Ishikawa (cell line): Measurements from ENCODE around the gene EIF3J.

Experiments
- CEBPB ChIP-seq: IDR thresholded peaks from 2 replicates; pipeline ENCODE4 v1.6.1; 2012
- CREB1 ChIP-seq: IDR thresholded peaks from 2 replicates; pipeline ENCODE4 v1.6.1; 2012; ENCODE audit warnings: low read depth
- EGR1 ChIP-seq: IDR thresholded peaks from 2 replicates; pipeline ENCODE4 v1.6.1; 2012
- EP300 ChIP-seq: IDR thresholded peaks from 2 replicates; pipeline ENCODE4 v1.6.1; 2012; ENCODE audit warnings: borderline replicate concordance
- FOXM1 ChIP-seq: IDR thresholded peaks from 2 replicates; pipeline ENCODE4 v1.6.1; 2012; ENCODE audit warnings: low read depth, borderline replicate concordance
- MAX ChIP-seq: IDR thresholded peaks from 2 replicates; pipeline ENCODE4 v1.6.1; 2012
- RAD21 ChIP-seq: IDR thresholded peaks from 2 replicates; pipeline ENCODE4 v1.6.1; 2012; ENCODE audit warnings: low read depth
- TAF1 ChIP-seq: IDR thresholded peaks from 2 replicates; pipeline ENCODE4 v1.6.1; 2012; ENCODE audit warnings: low read depth, mild to moderate bottlenecking
- TCF12 ChIP-seq: IDR thresholded peaks from 2 replicates; pipeline ENCODE4 v1.6.1; 2012; ENCODE audit warnings: low read depth
- TEAD4 ChIP-seq: IDR thresholded peaks from 2 replicates; pipeline ENCODE4 v1.6.1; 2012
- YY1 ChIP-seq: IDR thresholded peaks from 2 replicates; pipeline ENCODE4 v1.6.1; 2012; ENCODE audit warnings: low read depth
- ZBTB7A ChIP-seq: IDR thresholded peaks from 2 replicates; pipeline ENCODE4 v1.6.1; 2012; ENCODE audit warnings: low read depth
- TF ChIP-seq, protein P1 (sequence below): IDR thresholded peaks from 2 replicates; pipeline ENCODE4 v1.6.1; 2012; ENCODE audit warnings: low read depth, mild to moderate bottlenecking
- TF ChIP-seq, protein P2 (sequence below): IDR thresholded peaks from 2 replicates; pipeline ENCODE4 v1.6.1; 2012

The EIF3J gene

DNA sequence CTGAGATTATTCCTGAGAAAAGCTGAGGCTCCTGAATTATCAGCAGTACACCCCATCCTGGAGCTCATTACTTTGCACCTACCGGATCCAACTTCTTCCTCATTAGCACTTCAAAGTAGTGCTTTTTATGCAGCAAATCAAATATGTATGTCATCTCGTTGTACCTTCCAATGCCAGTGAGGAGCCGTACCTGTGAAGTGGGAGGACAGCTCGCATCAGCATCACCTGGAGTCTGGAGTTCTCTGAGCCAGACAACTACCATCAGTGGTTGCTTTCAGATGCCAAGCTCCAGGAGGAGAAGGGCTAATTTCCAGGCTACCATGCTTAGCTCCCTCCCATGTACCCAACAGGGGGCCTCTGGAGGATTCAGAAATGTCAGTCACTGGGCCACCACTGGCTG, 32.4 kb downstream of the EIF3J start:
- TF ChIP-seq ZBTB7A (no peak), CEBPB (no peak), MAX (no peak)
- TF ChIP-seq, protein P1, sequence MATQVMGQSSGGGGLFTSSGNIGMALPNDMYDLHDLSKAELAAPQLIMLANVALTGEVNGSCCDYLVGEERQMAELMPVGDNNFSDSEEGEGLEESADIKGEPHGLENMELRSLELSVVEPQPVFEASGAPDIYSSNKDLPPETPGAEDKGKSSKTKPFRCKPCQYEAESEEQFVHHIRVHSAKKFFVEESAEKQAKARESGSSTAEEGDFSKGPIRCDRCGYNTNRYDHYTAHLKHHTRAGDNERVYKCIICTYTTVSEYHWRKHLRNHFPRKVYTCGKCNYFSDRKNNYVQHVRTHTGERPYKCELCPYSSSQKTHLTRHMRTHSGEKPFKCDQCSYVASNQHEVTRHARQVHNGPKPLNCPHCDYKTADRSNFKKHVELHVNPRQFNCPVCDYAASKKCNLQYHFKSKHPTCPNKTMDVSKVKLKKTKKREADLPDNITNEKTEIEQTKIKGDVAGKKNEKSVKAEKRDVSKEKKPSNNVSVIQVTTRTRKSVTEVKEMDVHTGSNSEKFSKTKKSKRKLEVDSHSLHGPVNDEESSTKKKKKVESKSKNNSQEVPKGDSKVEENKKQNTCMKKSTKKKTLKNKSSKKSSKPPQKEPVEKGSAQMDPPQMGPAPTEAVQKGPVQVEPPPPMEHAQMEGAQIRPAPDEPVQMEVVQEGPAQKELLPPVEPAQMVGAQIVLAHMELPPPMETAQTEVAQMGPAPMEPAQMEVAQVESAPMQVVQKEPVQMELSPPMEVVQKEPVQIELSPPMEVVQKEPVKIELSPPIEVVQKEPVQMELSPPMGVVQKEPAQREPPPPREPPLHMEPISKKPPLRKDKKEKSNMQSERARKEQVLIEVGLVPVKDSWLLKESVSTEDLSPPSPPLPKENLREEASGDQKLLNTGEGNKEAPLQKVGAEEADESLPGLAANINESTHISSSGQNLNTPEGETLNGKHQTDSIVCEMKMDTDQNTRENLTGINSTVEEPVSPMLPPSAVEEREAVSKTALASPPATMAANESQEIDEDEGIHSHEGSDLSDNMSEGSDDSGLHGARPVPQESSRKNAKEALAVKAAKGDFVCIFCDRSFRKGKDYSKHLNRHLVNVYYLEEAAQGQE, result no peak
- TF ChIP-seq, protein P2, sequence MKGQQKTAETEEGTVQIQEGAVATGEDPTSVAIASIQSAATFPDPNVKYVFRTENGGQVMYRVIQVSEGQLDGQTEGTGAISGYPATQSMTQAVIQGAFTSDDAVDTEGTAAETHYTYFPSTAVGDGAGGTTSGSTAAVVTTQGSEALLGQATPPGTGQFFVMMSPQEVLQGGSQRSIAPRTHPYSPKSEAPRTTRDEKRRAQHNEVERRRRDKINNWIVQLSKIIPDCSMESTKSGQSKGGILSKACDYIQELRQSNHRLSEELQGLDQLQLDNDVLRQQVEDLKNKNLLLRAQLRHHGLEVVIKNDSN, result no peak

GRCh38 chr15:44570361-44570760, 33.4 kb downstream of the EIF3J start:
- TF ChIP-seq FOXM1, result no peak
- no peak for TF ChIP-seq EGR1
- TF ChIP-seq TAF1, result no peak
- TF ChIP-seq TEAD4, result no peak
- no peak for TF ChIP-seq TCF12
- TF ChIP-seq YY1, result no peak
- TF ChIP-seq, protein P1, result no peak
- TF ChIP-seq, protein P2, result no peak
- TF ChIP-seq CREB1, result no peak

GRCh38 chr15:44573386-44573785, 36.4 kb downstream of the EIF3J start:
- TF ChIP-seq MAX, result no peak
- TF ChIP-seq TCF12, result no peak
- TF ChIP-seq, protein P2, result no peak
- no peak for TF ChIP-seq TAF1
- no peak for TF ChIP-seq EP300
- no peak for TF ChIP-seq ZBTB7A
- TF ChIP-seq, protein P1, result no peak
- TF ChIP-seq FOXM1, result no peak
- TF ChIP-seq YY1, result no peak
- TF ChIP-seq TEAD4, result no peak
- TF ChIP-seq RAD21, result no peak
- no peak for TF ChIP-seq CEBPB
- TF ChIP-seq EGR1, result no peak

GRCh38 chr15:44574734-44575133, 37.8 kb downstream of the EIF3J start:
- TF ChIP-seq, protein P1, result no peak
- TF ChIP-seq ZBTB7A, result no peak
